OCI-LY7 (cell line): ENCODE measurements around the gene SEMA3E. TPM values are rescaled to one million over a fixed set of nuclear protein-coding genes. Genes with fewer than 3 reads are reported as not detected.

ENCODE experiments used
- BruUV-seq: library from RNA; stranded (reverse); fragments of 400-500 nt; replicated peaks from 2 replicates; lab custom pipeline; 2021; lab: Mats Ljungman, UMichigan
- CTCF ChIA-PET: fragments of 300-600 bp; sonication (Branson Sonifier 250); formaldehyde crosslinking; loops from one replicate; lab custom pipeline; 2022; ENCODE audit warnings: antibody characterized with exemption; ENCODE audit not compliant: unreplicated experiment; lab: Charles Lee
- POLR2A ChIA-PET: fragments of 300-600 bp; sonication (Branson Sonifier 250); formaldehyde crosslinking; loops from one replicate; lab custom pipeline; 2022; ENCODE audit warnings: antibody characterized with exemption; lab: Charles Lee
- DNase-seq: peaks from one replicate; pipeline ENCODE4 v3.0.0-alpha.2; 2015; ENCODE audit warnings: low spot score
- H2AFZ ChIP-seq: fragments of 200-600 bp; sonication (generic), shearing (Covaris generic); 2 replicates; pipeline ENCODE4 v1.6.1; 2014; ENCODE audit warnings: mild to moderate bottlenecking, antibody characterized with exemption, low read length, moderate library complexity
- H3K27ac ChIP-seq: fragments of 200-600 bp; sonication (generic); 2 replicates; pipeline ENCODE4 v1.5.1; 2014; ENCODE audit warnings: mixed run types, low read depth, mild to moderate bottlenecking, moderate library complexity, low read length, inconsistent platforms; ENCODE audit not compliant: poor library complexity, severe bottlenecking
- H3K36me3 ChIP-seq: fragments of 200-600 bp; sonication (generic); 2 replicates; pipeline ENCODE4 v1.6.1; 2014; ENCODE audit warnings: mild to moderate bottlenecking, antibody characterized with exemption, low read length, moderate library complexity, mixed read lengths; ENCODE audit not compliant: insufficient read depth
- H3K4me1 ChIP-seq: fragments of 200-600 bp; sonication (generic); 2 replicates; pipeline ENCODE4 v1.5.1; 2014; ENCODE audit warnings: mild to moderate bottlenecking, low read length; ENCODE audit not compliant: insufficient read depth, poor library complexity, severe bottlenecking
- H3K4me2 ChIP-seq: fragments of 200-600 bp; sonication (generic); 2 replicates; pipeline ENCODE4 v1.6.1; 2014; ENCODE audit warnings: mild to moderate bottlenecking, low read length
- H3K4me3 ChIP-seq: fragments of 200-600 bp; sonication (generic); 2 replicates; pipeline ENCODE4 v1.5.1; 2014; ENCODE audit warnings: mild to moderate bottlenecking, low read depth, low read length; ENCODE audit not compliant: poor library complexity, severe bottlenecking
- H3K79me2 ChIP-seq: fragments of 200-600 bp; sonication (generic); 2 replicates; pipeline ENCODE4 v1.6.1; 2016; ENCODE audit warnings: low read depth, mild to moderate bottlenecking, low read length, moderate library complexity, mixed read lengths; ENCODE audit not compliant: insufficient read depth
- H3K9me2 ChIP-seq: fragments of 200-600 bp; sonication (generic); 2 replicates; pipeline ENCODE4 v1.6.1; 2016; ENCODE audit warnings: mild to moderate bottlenecking, low read length, mixed read lengths; ENCODE audit not compliant: insufficient read depth
- H3K9me3 ChIP-seq: fragments of 200-600 bp; sonication (generic); 2 replicates; pipeline ENCODE4 v1.6.1; 2014; ENCODE audit warnings: mild to moderate bottlenecking, mixed run types, low read length, mixed read lengths
- H4K20me1 ChIP-seq: fragments of 200-600 bp; sonication (generic); 2 replicates; pipeline ENCODE4 v1.6.1; 2014; ENCODE audit warnings: mild to moderate bottlenecking, antibody characterized with exemption, low read length, moderate library complexity, mixed read lengths; ENCODE audit not compliant: insufficient read depth
- CTCF ChIP-seq: fragments of 200-600 bp; sonication (generic); conservative IDR thresholded peaks from 2 replicates; pipeline ENCODE4 v1.5.1; 2014; ENCODE audit warnings: mild to moderate bottlenecking, antibody characterized with exemption, low read length, moderate library complexity, mixed read lengths
- EZH2phosphoT487 ChIP-seq: fragments of 200-600 bp; sonication (generic); IDR thresholded peaks from 2 replicates; pipeline ENCODE4 v1.6.1; 2018; ENCODE audit warnings: low read depth, borderline replicate concordance, mild to moderate bottlenecking, mixed run types, antibody characterized with exemption, low read length, moderate library complexity, mixed read lengths
- intact Hi-C: fragments of 100-400 bp; cut with micrococcal nuclease; formaldehyde crosslinking; loops from one replicate; pipeline ENCODE4 v1.10.0; 2022; ENCODE audit not compliant: unreplicated experiment
- total RNA-seq, 2 experiments: library from RNA; depleted of rRNA in 1 of 2; stranded (reverse); fragments of >200 nt in 1 of 2; shearing (Covaris generic) in 1 of 2; gene quantifications; 2 replicates each; pipeline ENCODE4 v1.2.3, GENCODE V29; 2014 to 2022

Gene SEMA3E
- total RNA-seq, 2 experiments from 2014 or later = 0.06 TPM; not detected in 1

GRCh38 chr7:83548250-83548649, 100.7 kb downstream of the SEMA3E start:
- H3K9me2 ChIP-seq = no peaks in the 10 kb centered on the region
- no TSS peak for BruUV-seq
- no peaks in the 10 kb centered on the region for H3K4me1 ChIP-seq
- no peak overlapping the region for H3K27ac ChIP-seq
- H4K20me1 ChIP-seq = no peaks in the 10 kb centered on the region
- H3K79me2 ChIP-seq = no peaks in the 10 kb centered on the region
- ChIA-PET POLR2A (no interaction called here), CTCF (no interaction called here)
- no peak overlapping the region for H2AFZ ChIP-seq
- H3K4me2 ChIP-seq = no peak overlapping the region
- DNase-seq = no peak
- no peaks in the 10 kb centered on the region for H3K36me3 ChIP-seq
- no peak for TF ChIP-seq EZH2phosphoT487
- TF ChIP-seq CTCF = no peak
- H3K4me3 ChIP-seq = no peak overlapping the region
- intact Hi-C loops = no loop called here
- no peaks in the 10 kb centered on the region for H3K9me3 ChIP-seq

- POLR2A ChIA-PET = interaction anchor here (1.0 kb wide), 1 partner anchor 30 kb away, joined by 3 read pairs; no protein-coding TSS in a partner anchor
- Histone ChIP-seq H3K9me2 (no peaks in the 10 kb centered on the region), H3K79me2 (no peaks in the 10 kb centered on the region), H3K4me2 (no peak overlapping the region), H3K4me3 (no peak overlapping the region), H4K20me1 (no peaks in the 10 kb centered on the region), H3K9me3 (no peaks in the 10 kb centered on the region), H2AFZ (no peak overlapping the region), H3K27ac (no peak overlapping the region), H3K4me1 (no peaks in the 10 kb centered on the region), H3K36me3 (no peaks in the 10 kb centered on the region)
- no TSS peak for BruUV-seq
- TF ChIP-seq CTCF (no peak), EZH2phosphoT487 (no peak)
- CTCF ChIA-PET = no interaction called here
- intact Hi-C loops = no loop called here
- no peak for DNase-seq
Observed at GRCh38 chr7:83547526-83547925, 101.4 kb downstream of the SEMA3E start.

- no peak overlapping the region for H3K4me2 ChIP-seq
- no peaks in the 10 kb centered on the region for H3K79me2 ChIP-seq
- H3K4me3 ChIP-seq = no peak overlapping the region
- no peaks in the 10 kb centered on the region for H3K9me2 ChIP-seq
- no peaks in the 10 kb centered on the region for H3K9me3 ChIP-seq
- TF ChIP-seq EZH2phosphoT487 (no peak), CTCF (no peak)
- DNase-seq = no peak
- ChIA-PET CTCF (no interaction called here), POLR2A (interaction anchor here (0.7 to 1.0 kb wide), 2 partner anchors 26 to 29 kb away, joined by 3 read pairs; no protein-coding TSS in a partner anchor)
- no TSS peak for BruUV-seq
- H2AFZ ChIP-seq = no peak overlapping the region
- intact Hi-C loops = no loop called here
- no peaks in the 10 kb centered on the region for H4K20me1 ChIP-seq
- H3K4me1 ChIP-seq = no peaks in the 10 kb centered on the region
- H3K27ac ChIP-seq = no peak overlapping the region
- H3K36me3 ChIP-seq = no peaks in the 10 kb centered on the region
Observed at GRCh38 chr7:83546586-83546985, 102.4 kb downstream of the SEMA3E start.
